ENCODE results near the gene SIRT5. TPM values are rescaled to one million over a fixed set of nuclear protein-coding genes. Genes with fewer than 3 reads are reported as not detected.

Gene SIRT5
- total and polyA plus RNA-seq, 2 experiments from 2014 or later: 16.3 to 21.7 TPM

GRCh38 chr6:13641315-13641714, 66.9 kb downstream of the SIRT5 start:
- no peak for TF ChIP-seq CTCF (IDR thresholded peaks at IDR 0.05; ENCODE audit: low read depth, low read length)

GRCh38 chr6:13643125-13643524, 68.7 kb downstream of the SIRT5 start:
- DNase-seq (ENCODE audit: low read depth in 1 of 2, low spot score in 1 of 2): no peak
- Histone ChIP-seq H3K9me3 (ENCODE audit: low read depth) (no peaks in the 10 kb centered on the region), H3K27me3 (no peaks in the 10 kb centered on the region), H3K4me1 (ENCODE audit: low read depth) (no peaks in the 10 kb centered on the region), H3K27ac (no peak overlapping the region), H3K36me3 (peaks cover 46% of the 10 kb centered on the region), H3K4me3 (no peak overlapping the region)
- no peak for TF ChIP-seq CTCF (IDR thresholded peaks at IDR 0.05; ENCODE audit: low read depth, low read length)

More at GRCh38 chr6:13641315-13641714, 66.9 kb downstream of the SIRT5 start:
- Histone ChIP-seq H3K36me3 (peaks cover 54% of the 10 kb centered on the region), H3K4me3 (no peak overlapping the region), H3K27me3 (no peaks in the 10 kb centered on the region), H3K4me1 (ENCODE audit: low read depth) (no peaks in the 10 kb centered on the region), H3K27ac (no peak overlapping the region), H3K9me3 (ENCODE audit: low read depth) (no peaks in the 10 kb centered on the region)
- DNase-seq (ENCODE audit: low read depth in 1 of 2, low spot score in 1 of 2): peak in 1 of 2 donors; percentile 28

DNA sequence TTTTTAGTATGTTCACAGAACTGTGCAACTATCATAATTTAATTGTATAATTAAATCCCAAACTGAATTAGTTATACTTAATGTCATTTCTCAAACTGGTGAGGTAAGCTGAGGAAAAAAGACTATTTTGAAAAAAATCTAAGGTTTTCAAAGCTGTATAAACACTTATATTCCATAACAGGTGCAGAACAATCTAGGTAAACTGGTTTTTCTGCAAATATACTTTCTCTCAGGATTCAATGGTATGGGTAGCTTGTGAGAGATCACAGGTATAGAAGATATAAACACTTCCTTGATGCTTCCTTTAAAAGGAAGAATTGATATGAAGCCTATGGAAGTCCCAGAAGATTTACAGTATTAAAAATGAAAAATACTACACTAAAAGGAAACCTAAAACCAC, 74.4 kb downstream of the SIRT5 start:
- Histone ChIP-seq H3K36me3 (peaks cover 7% of the 10 kb centered on the region), H3K9me3 (ENCODE audit: low read depth) (no peaks in the 10 kb centered on the region), H3K4me1 (ENCODE audit: low read depth) (no peaks in the 10 kb centered on the region), H3K27me3 (no peaks in the 10 kb centered on the region), H3K27ac (no peak overlapping the region), H3K4me3 (no peak overlapping the region)
- TF ChIP-seq CTCF (IDR thresholded peaks at IDR 0.05; ENCODE audit: low read depth, low read length): no peak
- DNase-seq (ENCODE audit: low read depth in 1 of 2, low spot score in 1 of 2): no peak

DNA sequence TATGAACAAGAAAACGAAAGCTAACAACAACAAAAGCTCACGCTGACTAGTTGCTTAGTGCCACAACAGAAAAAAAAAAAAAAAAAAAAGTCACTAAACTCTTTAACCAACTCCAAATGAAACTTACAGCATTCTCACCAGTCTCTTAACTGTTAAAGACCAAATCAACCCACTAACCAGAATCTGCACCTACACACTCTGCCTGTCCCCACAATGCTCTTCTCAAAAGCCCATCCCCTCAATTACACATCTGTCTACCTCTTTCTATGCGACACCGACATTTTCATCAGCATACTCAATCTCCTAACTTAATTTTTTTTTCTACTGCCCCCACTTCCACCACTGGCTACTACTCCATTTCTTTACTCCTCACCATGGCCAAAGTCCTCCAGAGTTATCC, 75.0 kb downstream of the SIRT5 start:
- Histone ChIP-seq H3K4me3 (no peak overlapping the region), H3K9me3 (ENCODE audit: low read depth) (no peaks in the 10 kb centered on the region), H3K36me3 (peaks cover 7% of the 10 kb centered on the region), H3K4me1 (ENCODE audit: low read depth) (no peaks in the 10 kb centered on the region), H3K27ac (no peak overlapping the region), H3K27me3 (no peaks in the 10 kb centered on the region)
- DNase-seq (ENCODE audit: low read depth in 1 of 2, low spot score in 1 of 2): no peak
- TF ChIP-seq CTCF (IDR thresholded peaks at IDR 0.05; ENCODE audit: low read depth, low read length): no peak

GRCh38 chr6:13653296-13653695, 78.9 kb downstream of the SIRT5 start:
- no peak for TF ChIP-seq CTCF (IDR thresholded peaks at IDR 0.05; ENCODE audit: low read depth, low read length)
- no peak overlapping the region for H3K4me3 ChIP-seq
- DNase-seq (ENCODE audit: low read depth in 1 of 2, low spot score in 1 of 2): no peak
- no peaks in the 10 kb centered on the region for H3K27me3 ChIP-seq
- no peak overlapping the region for H3K27ac ChIP-seq
- peaks cover 5% of the 10 kb centered on the region for H3K36me3 ChIP-seq
- no peaks in the 10 kb centered on the region for H3K9me3 ChIP-seq (ENCODE audit: low read depth)
- H3K4me1 ChIP-seq (ENCODE audit: low read depth): no peaks in the 10 kb centered on the region

DNA sequence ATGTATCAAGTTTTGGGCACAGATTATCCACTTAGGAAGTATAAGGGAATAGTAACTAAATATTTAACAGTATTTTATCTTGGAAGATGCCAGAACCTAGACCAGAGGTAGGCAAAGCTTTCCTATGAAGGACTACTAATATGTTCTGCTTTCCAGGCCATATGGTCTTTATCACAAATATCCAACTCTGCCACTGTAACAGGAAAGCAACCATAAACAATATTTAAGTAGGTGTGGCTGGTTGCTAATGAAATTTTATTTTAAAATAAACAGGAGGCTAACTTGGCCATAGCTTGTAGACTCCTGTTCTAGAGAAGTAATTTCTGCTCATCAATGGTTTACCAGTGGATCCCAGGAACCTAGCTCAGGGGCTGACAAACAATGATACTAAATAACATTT, 80.1 kb downstream of the SIRT5 start:
- TF ChIP-seq CTCF (IDR thresholded peaks at IDR 0.05; ENCODE audit: low read depth, low read length): no peak
- Histone ChIP-seq H3K4me3 (no peak overlapping the region), H3K4me1 (ENCODE audit: low read depth) (no peaks in the 10 kb centered on the region), H3K9me3 (ENCODE audit: low read depth) (no peaks in the 10 kb centered on the region), H3K27me3 (no peaks in the 10 kb centered on the region), H3K27ac (no peak overlapping the region), H3K36me3 (peaks cover 5% of the 10 kb centered on the region)
- no peak for DNase-seq (ENCODE audit: low read depth in 1 of 2, low spot score in 1 of 2)

Measured in cardiac muscle cell (in vitro differentiated cells and primary cell).